Measurements from ENCODE around the gene PLRG1.
"Not testable (repeated sequence)": the region's sequence is repeated elsewhere in the genome, so short reads cannot be mapped to it uniquely, and the experiment has no call there.

The PLRG1 gene

DNA sequence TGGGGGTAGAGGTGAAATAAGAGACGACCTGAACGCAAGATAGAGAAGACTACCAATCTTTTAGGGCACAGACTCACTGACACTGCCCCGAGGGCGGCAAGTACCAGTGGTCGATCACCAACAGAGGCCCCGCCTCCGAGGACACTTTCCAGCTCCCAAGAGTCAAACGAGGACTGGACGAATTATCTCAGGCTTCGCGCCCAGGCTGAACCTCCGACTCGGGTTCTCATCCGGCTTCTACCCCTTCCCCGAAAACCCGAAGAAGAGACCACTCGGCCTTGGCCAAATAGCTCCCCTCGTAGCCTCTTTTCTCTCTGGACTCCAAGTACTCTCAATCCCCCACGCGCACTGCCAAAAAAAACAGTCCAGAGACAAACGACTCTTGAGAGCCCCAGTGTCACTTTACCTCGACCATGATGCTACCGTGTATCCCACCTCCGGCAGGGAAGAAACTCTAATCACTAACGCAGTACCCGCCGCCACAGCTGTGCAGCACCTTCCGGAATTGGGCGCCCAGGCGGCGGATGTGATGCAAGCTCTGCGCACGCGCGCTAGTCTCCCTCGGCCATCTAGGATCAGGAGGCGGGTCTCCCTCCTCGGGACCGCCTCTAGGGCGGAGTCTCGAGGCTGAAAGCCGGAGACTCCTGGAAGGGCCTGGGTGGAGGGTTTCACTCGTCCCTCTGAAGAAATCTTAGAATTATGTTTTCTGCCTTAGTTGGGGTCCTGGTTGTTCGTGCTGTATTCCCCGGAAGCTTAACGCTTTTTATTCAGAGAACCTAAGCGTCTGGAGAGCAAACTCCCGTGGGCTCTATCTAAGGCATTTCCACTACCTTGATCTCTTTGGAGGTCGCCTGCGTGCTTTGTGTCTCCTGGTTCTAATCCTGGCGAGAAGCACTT lies at the start of gene PLRG1:
PLRG1 (minus strand) TSS at position 507 of the 897 bp plus-strand sequence; CDS start at position 415, 92 bp downstream.
- DNase-seq = peak; percentile 86 to 90

GRCh38 chr4:154597798-154598774 lies 47.9 kb upstream of the PLRG1 start:
- DNase-seq = no peak

DNA sequence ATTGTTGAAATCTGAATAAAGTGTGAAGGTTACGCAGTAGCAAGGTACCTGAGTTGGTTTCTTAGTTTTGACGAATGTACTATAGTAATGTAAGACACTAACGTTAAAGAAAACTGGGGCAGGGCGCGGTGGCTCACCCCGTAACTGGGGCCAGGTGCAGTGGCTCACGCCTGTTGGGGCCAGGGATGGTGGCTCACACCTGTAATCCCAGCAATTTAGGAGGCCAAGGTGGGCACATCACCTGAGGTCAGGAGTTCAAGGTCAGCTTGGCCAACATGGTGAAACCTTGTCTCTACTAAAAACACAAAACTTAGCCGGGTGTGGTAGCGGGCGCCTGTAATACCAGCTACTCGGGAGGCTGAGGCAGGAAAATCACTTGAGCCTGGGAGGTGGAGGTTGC lies 47.1 kb upstream of the PLRG1 start:
- not testable (repeated sequence) for DNase-seq

GRCh38 chr4:154595807-154596206 lies 45.6 kb upstream of the PLRG1 start:
- DNase-seq = no peak

- DNase-seq = not testable (repeated sequence)
These were observed 44.1 kb upstream of the PLRG1 start for GRCh38 chr4:154594343-154594742.

GRCh38 chr4:154593868-154594267 lies 43.7 kb upstream of the PLRG1 start:
- no peak for DNase-seq

DNA sequence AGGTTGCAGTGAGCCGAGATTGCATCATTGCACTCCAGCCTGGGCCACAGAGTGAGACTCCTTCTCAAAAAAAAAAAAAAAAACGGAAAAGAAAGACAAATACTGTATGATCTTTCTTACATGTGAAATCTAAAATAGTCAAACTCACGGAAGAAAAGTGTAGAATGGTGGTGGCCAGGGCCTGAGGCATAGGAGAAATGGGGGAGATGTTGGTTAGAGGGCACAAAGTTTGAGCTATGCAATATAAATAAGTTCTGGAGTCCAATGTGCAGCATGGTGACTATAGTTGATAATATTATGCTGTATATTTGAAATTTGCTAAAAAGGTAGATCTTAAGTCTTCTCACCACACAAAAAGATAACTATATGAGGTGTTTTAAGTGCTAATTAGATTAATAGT lies 41.7 kb upstream of the PLRG1 start:
- no peak for DNase-seq

GRCh38 chr4:154590329-154591006 lies 40.3 kb upstream of the PLRG1 start, which contains the start of gene FGA:
Gene FGA, minus strand, starts transcription at chr4:154590742. Its CDS starts 55 bp downstream, at chr4:154590687.
- DNase-seq = no peak

DNA sequence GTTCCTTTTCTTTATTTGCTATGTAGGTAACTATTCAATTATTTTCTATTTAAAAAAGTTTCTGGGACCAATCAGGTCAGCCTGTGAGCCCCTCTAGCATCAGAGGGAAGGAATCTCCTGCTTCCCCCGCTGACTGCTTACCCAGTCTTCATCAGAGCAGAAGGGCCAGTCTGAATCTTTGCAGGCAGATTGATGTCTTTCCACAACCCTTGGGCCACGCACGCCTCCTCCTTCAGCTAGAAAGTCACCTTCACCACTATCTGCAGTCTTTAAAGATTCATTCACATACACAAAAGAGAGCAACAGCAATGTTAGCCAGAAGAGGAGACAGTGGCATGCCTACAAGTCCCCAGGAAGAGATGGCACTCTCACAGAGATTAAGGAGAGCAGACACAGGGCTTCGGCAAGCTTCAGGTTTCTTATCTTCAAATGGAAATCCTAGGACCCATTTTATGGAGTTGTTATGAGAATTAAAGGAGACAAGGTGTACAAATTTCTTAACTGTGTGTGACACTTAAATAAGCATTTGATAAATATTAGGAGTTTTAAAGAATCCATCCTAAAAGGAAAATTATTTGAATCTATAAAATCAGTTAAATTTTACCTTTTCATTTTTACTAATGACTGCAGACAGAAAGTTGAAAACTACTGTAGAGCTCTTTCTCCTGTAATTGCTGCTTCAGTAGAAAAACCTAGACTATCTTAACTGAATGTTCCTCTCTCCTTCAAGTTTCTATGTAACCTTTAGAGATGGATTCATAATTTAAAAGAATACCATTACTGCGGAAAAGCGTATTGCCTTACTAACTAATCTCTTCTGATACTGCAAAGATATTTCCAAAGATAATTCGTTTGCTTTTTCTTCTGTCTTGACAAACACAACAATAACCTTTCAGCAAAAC lies 39.3 kb upstream of the PLRG1 start:
- no peak for DNase-seq

DNA sequence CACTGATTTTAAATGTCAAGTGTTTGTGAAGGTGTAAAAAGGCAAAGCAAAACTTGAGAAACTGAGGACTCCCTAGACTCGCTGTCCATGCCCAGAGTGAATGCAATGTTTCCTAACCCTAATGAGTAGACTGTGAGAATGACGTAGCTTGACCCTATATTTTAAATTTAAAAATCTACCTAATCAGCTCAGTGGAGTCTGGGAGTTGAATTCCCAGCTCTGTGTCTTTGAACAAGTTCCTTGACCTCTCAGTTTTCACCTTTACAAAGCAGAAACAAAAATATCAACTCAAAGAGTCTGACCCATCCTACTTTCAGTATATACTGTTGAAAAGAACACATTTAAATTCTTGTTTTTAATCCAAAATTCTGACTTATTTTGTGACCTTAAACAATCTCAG lies 38.0 kb upstream of the PLRG1 start:
- DNase-seq = no peak

GRCh38 chr4:154586296-154587033 lies 36.3 kb upstream of the PLRG1 start:
- DNase-seq = no peak

DNA sequence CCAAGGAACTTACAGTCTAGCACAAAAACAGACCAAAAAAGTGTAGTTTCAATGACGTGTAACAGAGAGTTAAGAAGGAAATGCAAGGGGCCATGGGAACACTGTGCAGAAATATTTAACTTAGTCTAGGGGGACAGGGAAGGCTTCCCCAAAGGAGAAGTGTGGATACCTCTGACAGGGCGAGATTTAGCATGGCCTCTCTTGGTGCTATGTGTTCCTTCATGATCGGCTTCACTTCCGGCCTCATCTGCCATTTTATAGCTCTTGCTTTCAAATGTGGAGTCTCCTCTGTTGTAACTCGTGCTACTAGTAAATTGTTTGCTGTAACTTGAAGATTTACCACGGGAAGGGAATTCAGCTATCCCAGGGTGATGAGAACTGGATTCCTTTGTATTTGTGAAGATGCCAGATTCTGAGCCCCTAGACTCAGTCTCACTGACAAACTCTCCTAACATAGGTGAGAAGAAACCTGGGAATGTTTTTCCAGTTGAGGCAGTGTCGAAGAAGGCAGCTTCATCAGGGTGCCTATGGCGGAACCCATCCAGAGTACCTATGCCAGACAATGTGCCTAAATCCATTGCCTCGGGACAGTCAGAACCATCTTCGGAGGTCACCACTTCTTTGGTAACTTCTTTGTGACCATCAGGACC lies 35.3 kb upstream of the PLRG1 start:
- no peak for DNase-seq

DNA sequence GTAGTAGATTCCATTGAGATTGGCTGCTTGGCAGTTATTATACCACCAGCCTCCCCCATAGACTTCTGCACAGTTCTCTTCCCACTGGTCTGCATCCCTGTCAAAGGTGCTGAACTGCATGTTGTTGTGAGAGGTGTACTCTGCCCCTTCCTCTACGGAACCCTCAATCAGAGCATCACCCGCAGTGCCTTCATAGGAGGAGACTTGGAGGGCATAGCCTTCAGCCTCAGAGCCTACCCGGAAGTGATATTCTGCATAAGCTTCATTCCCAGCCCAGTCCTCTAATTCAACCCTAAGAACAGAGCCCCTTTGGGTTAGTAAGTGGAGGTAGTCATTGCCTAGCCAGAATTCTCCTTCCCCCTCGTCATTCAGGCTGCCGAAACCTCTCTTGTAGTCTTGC lies 34.1 kb upstream of the PLRG1 start:
- DNase-seq = no peak

- no peak for DNase-seq
These were observed 33.5 kb upstream of the PLRG1 start for GRCh38 chr4:154583677-154584076.

GRCh38 chr4:154583230-154583629 lies 33.0 kb upstream of the PLRG1 start:
- DNase-seq = no peak

DNA sequence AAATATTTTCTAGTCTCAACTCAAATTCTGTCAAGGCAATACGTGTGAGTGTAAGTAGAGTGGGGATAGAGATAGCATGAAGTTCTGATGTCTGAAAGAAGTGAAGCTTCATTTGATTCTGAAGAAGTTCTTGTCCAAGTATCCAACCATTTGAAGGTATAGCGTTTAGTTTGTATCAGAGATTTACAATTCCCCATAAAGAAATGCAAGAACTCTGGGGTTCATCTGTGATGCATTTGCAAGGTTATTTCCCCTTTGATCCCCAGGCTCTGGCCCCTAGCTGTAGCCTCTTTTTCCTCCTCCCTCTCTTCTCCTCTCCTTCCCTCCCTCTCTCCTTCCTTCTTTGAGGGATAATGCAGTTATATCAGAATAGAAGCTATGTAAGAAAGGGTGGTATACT lies 32.5 kb upstream of the PLRG1 start:
- no peak for DNase-seq

- no peak for DNase-seq
These were observed 29.7 kb upstream of the PLRG1 start for GRCh38 chr4:154579927-154580326.

- no peak for DNase-seq
These were observed 28.7 kb upstream of the PLRG1 start for GRCh38 chr4:154578919-154579318.

- no peak for DNase-seq
These were observed 27.1 kb upstream of the PLRG1 start for GRCh38 chr4:154577324-154577723.

GRCh38 chr4:154574311-154574710 lies 24.1 kb upstream of the PLRG1 start:
- no peak for DNase-seq

All from AML-193 (cell line).